Measurements from ENCODE around the gene LPO.

DNA sequence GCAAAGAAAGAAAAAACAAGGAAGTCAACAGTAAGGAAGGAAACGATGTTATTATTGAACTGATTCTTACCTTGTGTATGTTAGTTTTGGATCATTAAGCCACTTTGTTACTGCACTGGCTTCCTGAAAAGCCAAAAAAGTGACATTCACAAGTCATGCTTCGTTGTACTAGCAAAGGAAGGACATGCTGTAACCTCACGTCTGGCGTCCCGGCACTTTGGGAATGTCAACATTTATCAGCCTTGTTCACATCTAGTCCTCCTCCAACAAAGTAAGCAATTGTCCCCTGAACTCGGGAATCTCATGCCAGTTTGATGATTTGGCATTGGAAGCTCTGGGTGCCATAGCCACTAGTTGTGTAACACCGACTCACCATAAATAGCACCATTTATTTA, 18.6 kb upstream of the LPO start:
- TF ChIP-seq ARNTL (CRISPR knock-in tag; IDR thresholded peaks at IDR 0.05; ENCODE audit: borderline replicate concordance, low read depth) (no peak), ZNF8 (CRISPR knock-in tag; IDR thresholded peaks at IDR 0.05) (no peak), ISL1 (CRISPR knock-in tag; IDR thresholded peaks at IDR 0.05) (no peak), RARB (CRISPR knock-in tag; IDR thresholded peaks at IDR 0.05) (no peak), CSDC2 (CRISPR knock-in tag; IDR thresholded peaks at IDR 0.05) (no peak), OSR1 (CRISPR knock-in tag; IDR thresholded peaks at IDR 0.05) (no peak), ZFP30 (CRISPR knock-in tag; IDR thresholded peaks at IDR 0.05) (no peak), TOX (CRISPR knock-in tag; IDR thresholded peaks at IDR 0.05; ENCODE audit: borderline replicate concordance) (no peak)
